Spleen (tissue), 11 donors: Measurements from ENCODE around the gene RAB11FIP4. TPM values are rescaled to one million over a fixed set of nuclear protein-coding genes. Genes with fewer than 3 reads are reported as not detected.

ENCODE experiments used
- DNase-seq: peaks from one replicate; pipeline ENCODE4 v3.0.0-alpha.2; 2020
- H3K27ac ChIP-seq, 8 donors: fragments of 200-600 bp; sonication (generic) in 7 of 8; 1 replicate in 4 of 8; 2 replicates in 4 of 8; pipeline versions ENCODE4 v1.5.0 to v1.8.0; 2016 to 2021; ENCODE audit warnings: inconsistent platforms in 4 of 8, mild to moderate bottlenecking in 4 of 8, moderate library complexity in 1 of 8
- H3K27me3 ChIP-seq, 7 donors: fragments of 200-600 bp; sonication (generic) in 6 of 7; replicated peaks in 1 of 7; 1 replicate in 4 of 7; 2 replicates in 3 of 7; pipeline versions ENCODE4 v1.5.0 to v1.8.0; 2016 to 2021; ENCODE audit warnings: inconsistent platforms in 3 of 7, mild to moderate bottlenecking in 1 of 7
- H3K36me3 ChIP-seq, 6 donors: fragments of 200-600 bp; sonication (generic) in 5 of 6; 1 replicate in 4 of 6; 2 replicates in 2 of 6; pipeline versions ENCODE4 v1.5.0 to v1.8.0; 2016 to 2021; ENCODE audit warnings: inconsistent platforms in 2 of 6
- H3K4me1 ChIP-seq, 6 donors: fragments of 200-600 bp; sonication (generic) in 5 of 6; 1 replicate in 3 of 6; 2 replicates in 3 of 6; pipeline versions ENCODE4 v1.5.0 to v1.8.0; 2016 to 2021; ENCODE audit warnings: inconsistent platforms in 3 of 6
- H3K4me3 ChIP-seq, 8 donors: fragments of 200-600 bp; sonication (generic) in 7 of 8; 1 replicate in 4 of 8; 2 replicates in 4 of 8; pipeline versions ENCODE4 v1.5.0 to v1.8.0; 2016 to 2021; ENCODE audit warnings: inconsistent platforms in 4 of 8, mild to moderate bottlenecking in 4 of 8, moderate library complexity in 2 of 8
- H3K9me3 ChIP-seq, 8 donors: fragments of 200-600 bp; sonication (generic) in 7 of 8; 1 replicate in 4 of 8; 2 replicates in 4 of 8; pipeline versions ENCODE4 v1.5.0 to v1.8.0; 2016 to 2021; ENCODE audit warnings: inconsistent platforms in 4 of 8
- POLR2A ChIP-seq, 3 donors: fragments of 450-650 bp; IDR thresholded peaks; one replicate each; pipeline ENCODE4 v1.5.1; 2017; ENCODE audit warnings: antibody characterized with exemption in 3 of 3, mild to moderate bottlenecking in 1 of 3
- POLR2AphosphoS5 ChIP-seq, 3 donors: sonication (generic); formaldehyde crosslinking; IDR thresholded peaks; one replicate each; pipeline ENCODE4 v1.5.1; 2017; ENCODE audit warnings: antibody characterized with exemption in 3 of 3
- WGBS, 5 donors: extraction: QIAGEN DNeasy Blood & Tissue Kit in 3 of 5; methylation state at CpG; one replicate each; pipeline versions ENCODE4 v1.1.5 to v1.1.7; 2013 to 2018; 5-methylcytosine and 5-hydroxymethylcytosine counted together
- intact Hi-C: fragments of 100-400 bp; cut with DNase I; formaldehyde crosslinking; loops from one replicate; pipeline ENCODE4 v1.15.0; 2023; ENCODE audit warnings: low total_unique reads
- polyA plus RNA-seq, 3 donors: library from polyadenylated mRNA; stranded (reverse); fragments of 200-250 nt; gene quantifications; one replicate each; pipeline ENCODE4 v1.2.1, GENCODE V29; 2013
- total RNA-seq, 7 donors: library from RNA; depleted of rRNA in 3 of 7; stranded (reverse); fragments of >200 nt in 3 of 7; fragmentation: NEBNext Ultra II Directional in 4 of 7; extraction: Animal tissue kit (Norgen Biotek cat#: 25700) in 4 of 7; gene quantifications; one replicate each; pipeline versions ENCODE4 v1.1.0 to v1.2.1, GENCODE V29; 2016 to 2021
- TF ChIP-seq, protein P1 (sequence below), 11 experiments: fragments of 200-600 bp in 7 of 11; fragments of 450-650 bp in 4 of 11; sonication (generic) in 4 of 11; IDR thresholded peaks in 8 of 11; conservative IDR thresholded peaks in 3 of 11; 1 replicate in 7 of 11; 2 replicates in 4 of 11; pipeline versions ENCODE4 v1.4.0 to v1.8.0; 2016 to 2021; ENCODE audit warnings: antibody characterized with exemption in 11 of 11, inconsistent platforms in 4 of 11, mild to moderate bottlenecking in 1 of 11
- donor health status: healthy with polysubstance abuse.
- donor health status: DM: no; HTN: no; CAD: no; lungs with moderate emphysema.
- donor health status: DM: no; HTN: no; CAD: no.
- donor health status: Bipolar disorder and iron deficiency.
- donor health status: healthy.
- donor health status: DM: no; HTN: no; CAD: no.
- donor health status: DM: yes; HTN: yes; CAD: no.

Gene RAB11FIP4
- total and polyA plus RNA-seq, 10 donors, result 5.5 to 25.2 (median 20.9) TPM

DNA sequence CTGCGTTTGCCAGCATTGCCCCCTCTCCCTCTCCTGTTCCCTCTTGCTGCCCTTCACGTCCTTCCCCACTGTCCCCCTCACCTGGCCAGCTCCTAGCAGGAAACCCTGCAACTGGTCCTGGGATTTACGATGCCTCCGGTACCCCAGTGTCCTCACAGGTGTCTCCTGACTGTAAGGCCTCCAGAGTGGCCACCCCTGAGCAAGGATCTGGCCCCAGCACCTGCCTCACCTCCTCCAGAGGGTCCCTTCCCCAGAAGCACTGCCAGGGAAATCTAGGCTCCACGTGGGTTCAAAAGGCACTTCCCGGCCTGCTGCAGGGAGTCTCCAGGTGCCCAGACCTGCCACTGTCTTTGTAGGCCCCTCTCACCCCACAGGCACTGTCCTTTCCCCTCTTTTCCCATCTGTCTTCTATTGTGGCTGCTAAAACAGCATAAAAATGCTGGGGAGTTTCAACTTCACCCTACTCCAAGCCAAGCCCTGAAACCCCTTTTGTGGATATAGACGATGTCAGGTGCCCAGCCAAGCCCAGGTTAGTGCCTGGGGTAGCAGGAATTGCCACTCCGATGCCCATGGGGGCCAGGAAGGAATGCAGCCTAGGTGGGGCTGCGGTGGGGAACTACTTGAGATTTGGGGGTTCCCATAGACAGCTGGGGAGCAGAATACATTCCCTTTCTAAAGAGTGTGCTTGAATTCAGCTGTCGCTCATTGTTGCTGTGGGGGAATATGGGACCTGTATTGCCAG, 25.7 kb downstream of the RAB11FIP4 start:
- Histone ChIP-seq H3K4me1 (peaks cover 0 to 9% (median 2%) of the 10 kb centered on the region in 6 donors), H3K27me3 (peaks cover 0 to 25% (median 0%) of the 10 kb centered on the region in 7 donors), H3K4me3 (no peak overlapping the region), H3K27ac (no peak overlapping the region), H3K36me3 (no peaks in the 10 kb centered on the region), H3K9me3 (peaks cover 0 to 7% (median 6%) of the 10 kb centered on the region in 8 donors)
- 81 to 88% (median 85%) methylated on average over 10 of the region's 10 CpGs for WGBS, 5 donors
- TF ChIP-seq POLR2A (IDR thresholded peaks at IDR 0.05) (no peak), POLR2AphosphoS5 (IDR thresholded peaks at IDR 0.05) (no peak)
- TF ChIP-seq, protein P1, sequence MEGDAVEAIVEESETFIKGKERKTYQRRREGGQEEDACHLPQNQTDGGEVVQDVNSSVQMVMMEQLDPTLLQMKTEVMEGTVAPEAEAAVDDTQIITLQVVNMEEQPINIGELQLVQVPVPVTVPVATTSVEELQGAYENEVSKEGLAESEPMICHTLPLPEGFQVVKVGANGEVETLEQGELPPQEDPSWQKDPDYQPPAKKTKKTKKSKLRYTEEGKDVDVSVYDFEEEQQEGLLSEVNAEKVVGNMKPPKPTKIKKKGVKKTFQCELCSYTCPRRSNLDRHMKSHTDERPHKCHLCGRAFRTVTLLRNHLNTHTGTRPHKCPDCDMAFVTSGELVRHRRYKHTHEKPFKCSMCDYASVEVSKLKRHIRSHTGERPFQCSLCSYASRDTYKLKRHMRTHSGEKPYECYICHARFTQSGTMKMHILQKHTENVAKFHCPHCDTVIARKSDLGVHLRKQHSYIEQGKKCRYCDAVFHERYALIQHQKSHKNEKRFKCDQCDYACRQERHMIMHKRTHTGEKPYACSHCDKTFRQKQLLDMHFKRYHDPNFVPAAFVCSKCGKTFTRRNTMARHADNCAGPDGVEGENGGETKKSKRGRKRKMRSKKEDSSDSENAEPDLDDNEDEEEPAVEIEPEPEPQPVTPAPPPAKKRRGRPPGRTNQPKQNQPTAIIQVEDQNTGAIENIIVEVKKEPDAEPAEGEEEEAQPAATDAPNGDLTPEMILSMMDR (IDR thresholded peaks at IDR 0.05 in 8 of 11, conservative IDR thresholded peaks at IDR 0.05 in 3 of 11), result no peak
- DNase-seq, result peak; percentile 41
- intact Hi-C loops, result no loop called here

DNA sequence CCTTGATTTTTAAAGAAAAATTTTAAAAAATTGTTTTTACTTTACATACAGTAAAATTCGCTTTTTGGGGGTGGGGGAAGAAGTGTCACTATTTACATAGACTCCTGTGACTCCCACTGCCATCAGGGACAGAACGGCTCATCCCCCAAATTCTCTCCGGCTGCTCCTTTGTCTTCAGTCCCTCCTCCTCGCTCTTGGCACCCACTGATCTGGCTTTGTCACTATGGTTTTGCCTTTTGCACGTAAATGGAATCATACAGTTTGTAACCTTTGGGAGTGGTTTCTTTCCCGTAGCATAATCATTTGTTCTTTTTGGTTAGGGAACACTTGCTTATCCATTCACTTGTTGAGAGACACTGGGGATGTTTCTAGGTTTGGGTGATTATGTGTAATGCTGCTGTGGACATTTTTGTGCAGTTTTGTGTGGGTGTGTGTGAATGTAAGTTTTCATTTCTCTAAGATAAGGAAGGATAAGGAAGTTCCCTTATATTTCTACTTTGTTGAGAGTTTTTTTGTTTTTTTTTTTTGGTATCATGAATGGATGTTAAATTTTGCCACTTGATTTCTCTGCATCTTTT, 27.4 kb downstream of the RAB11FIP4 start:
- DNase-seq, result no peak

DNA sequence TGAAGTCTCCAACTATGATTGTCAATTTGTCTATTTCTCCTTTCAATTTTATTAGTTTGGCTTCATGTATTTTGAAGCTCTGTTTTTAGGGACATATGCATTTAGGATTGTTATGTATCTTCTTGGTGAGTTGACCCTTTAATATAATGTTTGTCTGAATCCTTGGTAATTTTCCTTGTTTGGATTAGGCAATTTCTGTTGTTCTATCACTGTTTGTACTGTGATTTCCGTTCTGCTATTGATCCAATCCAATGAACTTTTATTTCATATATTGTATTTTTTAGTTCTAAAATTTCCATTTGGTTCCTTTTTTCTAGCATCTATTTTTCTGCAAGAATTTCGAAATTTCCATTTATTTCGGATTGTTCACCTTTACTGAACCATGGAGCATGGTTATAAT, 31.0 kb downstream of the RAB11FIP4 start:
- Histone ChIP-seq H3K4me3 (no peak overlapping the region), H3K4me1 (no peaks in the 10 kb centered on the region), H3K36me3 (no peaks in the 10 kb centered on the region), H3K9me3 (peaks cover 0 to 25% (median 19%) of the 10 kb centered on the region in 8 donors), H3K27ac (no peak overlapping the region), H3K27me3 (peaks cover 0 to 23% (median 0%) of the 10 kb centered on the region in 7 donors)
- no peak for DNase-seq
- 82 to 89% (median 85%) methylated on average over 3 of the region's 3 CpGs for WGBS, 5 donors
- intact Hi-C loops, result no loop called here
- TF ChIP-seq, protein P1 (IDR thresholded peaks at IDR 0.05 in 8 of 11, conservative IDR thresholded peaks at IDR 0.05 in 3 of 11), result no peak
- TF ChIP-seq POLR2AphosphoS5 (IDR thresholded peaks at IDR 0.05) (no peak), POLR2A (IDR thresholded peaks at IDR 0.05) (no peak)

More for the DNA sequence above, 27.4 kb downstream of the RAB11FIP4 start:
- TF ChIP-seq POLR2AphosphoS5 (IDR thresholded peaks at IDR 0.05) (no peak), POLR2A (IDR thresholded peaks at IDR 0.05) (no peak)
- TF ChIP-seq, protein P1 (IDR thresholded peaks at IDR 0.05 in 8 of 11, conservative IDR thresholded peaks at IDR 0.05 in 3 of 11), result no peak
- 54 to 63% (median 60%) methylated on average over 6 of the region's 6 CpGs for WGBS, 5 donors
- no peaks in the 10 kb centered on the region for H3K36me3 ChIP-seq
- no peak overlapping the region for H3K4me3 ChIP-seq
- peaks cover 0 to 9% (median 2%) of the 10 kb centered on the region in 6 donors for H3K4me1 ChIP-seq
- no peak overlapping the region for H3K27ac ChIP-seq
- H3K9me3 ChIP-seq, result peaks cover 0 to 22% (median 19%) of the 10 kb centered on the region in 8 donors
- peaks cover 0 to 21% (median 0%) of the 10 kb centered on the region in 7 donors for H3K27me3 ChIP-seq
- intact Hi-C loops, result no loop called here

DNA sequence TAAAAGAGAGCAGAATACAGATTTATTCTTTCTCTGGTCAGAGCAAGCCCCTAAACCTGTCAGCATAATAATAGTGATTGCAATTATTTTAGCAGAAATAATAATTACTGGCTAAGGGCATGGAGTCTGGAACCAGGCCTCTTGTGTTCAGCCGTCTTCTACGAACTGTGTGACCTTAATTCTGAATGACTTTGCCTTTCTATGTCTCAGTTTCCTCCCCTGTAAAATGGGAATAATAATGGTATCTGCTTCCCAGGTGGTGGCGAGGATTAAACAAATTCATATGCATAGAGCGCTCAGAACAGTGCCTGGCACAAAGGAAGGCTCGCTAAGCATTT, 33.4 kb downstream of the RAB11FIP4 start:
- 78 to 91% (median 83%) methylated on average over 5 of the region's 5 CpGs for WGBS, 5 donors

More for the DNA sequence above, 33.4 kb downstream of the RAB11FIP4 start:
- DNase-seq, result no peak
- Histone ChIP-seq H3K27me3 (peaks cover 0 to 48% (median 0%) of the 10 kb centered on the region in 7 donors), H3K27ac (no peak overlapping the region), H3K9me3 (peaks cover 0 to 25% (median 19%) of the 10 kb centered on the region in 8 donors), H3K4me3 (no peak overlapping the region), H3K36me3 (no peaks in the 10 kb centered on the region), H3K4me1 (no peaks in the 10 kb centered on the region)
- TF ChIP-seq POLR2A (IDR thresholded peaks at IDR 0.05) (no peak), POLR2AphosphoS5 (IDR thresholded peaks at IDR 0.05) (no peak)
- TF ChIP-seq, protein P1 (IDR thresholded peaks at IDR 0.05 in 8 of 11, conservative IDR thresholded peaks at IDR 0.05 in 3 of 11), result no peak
- intact Hi-C loops, result no loop called here
